Spleen (tissue), 7 donors: ENCODE results near the gene SEC23IP.

Experiments
- POLR2A ChIP-seq, 3 donors: fragments of 450-650 bp; IDR thresholded peaks; one replicate each; pipeline ENCODE4 v1.5.1; 2017; ENCODE audit warnings: antibody characterized with exemption in 3 of 3, mild to moderate bottlenecking in 1 of 3
- POLR2AphosphoS5 ChIP-seq, 3 donors: sonication (generic); formaldehyde crosslinking; IDR thresholded peaks; one replicate each; pipeline ENCODE4 v1.5.1; 2017; ENCODE audit warnings: antibody characterized with exemption in 3 of 3
- TF ChIP-seq, protein P1 (sequence below), 11 experiments: fragments of 200-600 bp in 7 of 11; fragments of 450-650 bp in 4 of 11; sonication (generic) in 4 of 11; IDR thresholded peaks in 8 of 11; conservative IDR thresholded peaks in 3 of 11; 1 replicate in 7 of 11; 2 replicates in 4 of 11; pipeline versions ENCODE4 v1.4.0 to v1.8.0; 2016 to 2021; ENCODE audit warnings: antibody characterized with exemption in 11 of 11, inconsistent platforms in 4 of 11, mild to moderate bottlenecking in 1 of 11
- donor health status: DM: no; HTN: no; CAD: no; lungs with moderate emphysema.
- donor health status: DM: no; HTN: no; CAD: no.
- donor health status: DM: no; HTN: no; CAD: no.

DNA sequence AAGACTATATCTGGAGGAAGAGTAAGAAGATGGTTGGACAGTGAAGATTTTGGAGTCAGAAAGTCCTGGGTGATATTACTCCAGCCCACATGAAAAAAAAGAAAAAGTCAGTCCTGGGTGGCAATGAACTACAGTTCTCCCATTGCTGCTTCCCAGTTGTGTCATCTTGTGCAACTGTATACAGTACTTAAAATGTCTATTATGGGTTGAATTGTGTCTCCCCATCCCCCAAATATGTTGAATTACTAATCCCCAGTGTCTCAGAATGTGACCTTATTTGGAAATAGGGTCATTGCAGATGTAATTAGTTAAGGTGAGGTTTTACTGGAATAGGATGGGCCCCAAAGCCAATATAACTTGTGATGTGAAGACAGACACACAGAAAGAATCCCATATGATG lies 15.6 kb downstream of the SEC23IP start:
- TF ChIP-seq, protein P1, sequence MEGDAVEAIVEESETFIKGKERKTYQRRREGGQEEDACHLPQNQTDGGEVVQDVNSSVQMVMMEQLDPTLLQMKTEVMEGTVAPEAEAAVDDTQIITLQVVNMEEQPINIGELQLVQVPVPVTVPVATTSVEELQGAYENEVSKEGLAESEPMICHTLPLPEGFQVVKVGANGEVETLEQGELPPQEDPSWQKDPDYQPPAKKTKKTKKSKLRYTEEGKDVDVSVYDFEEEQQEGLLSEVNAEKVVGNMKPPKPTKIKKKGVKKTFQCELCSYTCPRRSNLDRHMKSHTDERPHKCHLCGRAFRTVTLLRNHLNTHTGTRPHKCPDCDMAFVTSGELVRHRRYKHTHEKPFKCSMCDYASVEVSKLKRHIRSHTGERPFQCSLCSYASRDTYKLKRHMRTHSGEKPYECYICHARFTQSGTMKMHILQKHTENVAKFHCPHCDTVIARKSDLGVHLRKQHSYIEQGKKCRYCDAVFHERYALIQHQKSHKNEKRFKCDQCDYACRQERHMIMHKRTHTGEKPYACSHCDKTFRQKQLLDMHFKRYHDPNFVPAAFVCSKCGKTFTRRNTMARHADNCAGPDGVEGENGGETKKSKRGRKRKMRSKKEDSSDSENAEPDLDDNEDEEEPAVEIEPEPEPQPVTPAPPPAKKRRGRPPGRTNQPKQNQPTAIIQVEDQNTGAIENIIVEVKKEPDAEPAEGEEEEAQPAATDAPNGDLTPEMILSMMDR (IDR thresholded peaks at IDR 0.05 in 8 of 11, conservative IDR thresholded peaks at IDR 0.05 in 3 of 11), result no peak
- TF ChIP-seq POLR2A (IDR thresholded peaks at IDR 0.05), result no peak
- no peak for TF ChIP-seq POLR2AphosphoS5 (IDR thresholded peaks at IDR 0.05)
